ENCODE results near the gene KIF5C.

- TF ChIP-seq CTCF (IDR thresholded peaks at IDR 0.05) (no peak), EZH2phosphoT487 (IDR thresholded peaks at IDR 0.05) (no peak)
Measured at GRCh38 chr2:149070681-149071320, 195.8 kb downstream of the KIF5C start.
